GM19023 (cell line): ENCODE measurements around the gene UBE2L6.

ENCODE experiments used
- ATAC-seq: cut with Tn5 transposase; IDR thresholded peaks from one replicate; pipeline ENCODE4 v1.9.1; 2021; ENCODE audit warnings: mild to moderate bottlenecking, moderate library complexity; ENCODE audit not compliant: unreplicated experiment

The UBE2L6 gene

GRCh38 chr11:57567515-57568329 lies at the start of gene UBE2L6:
UBE2L6 (minus strand) TSS chr11:57567672; CDS start chr11:57567611, 61 bp downstream.
- ATAC-seq = peak; percentile 76

- no peak for ATAC-seq
These were observed 49.1 kb upstream of the UBE2L6 start for GRCh38 chr11:57616595-57616994.

- ATAC-seq = no peak
These were observed 47.8 kb upstream of the UBE2L6 start for GRCh38 chr11:57615308-57615707.

- ATAC-seq = no peak
These were observed 46.8 kb upstream of the UBE2L6 start for GRCh38 chr11:57614234-57614772.

- ATAC-seq = no peak
These were observed 42.7 kb upstream of the UBE2L6 start for GRCh38 chr11:57610170-57610569.

GRCh38 chr11:57605028-57605420 lies 37.6 kb upstream of the UBE2L6 start:
- no peak for ATAC-seq

GRCh38 chr11:57604296-57605027 lies 37.0 kb upstream of the UBE2L6 start:
- no peak for ATAC-seq

- no peak for ATAC-seq
These were observed 33.8 kb upstream of the UBE2L6 start for GRCh38 chr11:57601297-57601696.

- no peak for ATAC-seq
These were observed 31.9 kb upstream of the UBE2L6 start for GRCh38 chr11:57599381-57599780.

GRCh38 chr11:57598831-57599155 lies 31.3 kb upstream of the UBE2L6 start:
- ATAC-seq = no peak

- no peak for ATAC-seq
These were observed 30.7 kb upstream of the UBE2L6 start for GRCh38 chr11:57597916-57598830.

GRCh38 chr11:57597461-57597915 lies 30.0 kb upstream of the UBE2L6 start, which contains the start of gene SERPING1:
SERPING1 (plus strand) TSS chr11:57597685; CDS start chr11:57598271, 586 bp downstream.
- no peak for ATAC-seq

- no peak for ATAC-seq
These were observed 28.9 kb upstream of the UBE2L6 start for GRCh38 chr11:57596266-57596885.

GRCh38 chr11:57588046-57588710 lies 20.7 kb upstream of the UBE2L6 start:
- ATAC-seq = no peak

- no peak for ATAC-seq
These were observed 19.3 kb upstream of the UBE2L6 start for GRCh38 chr11:57586711-57587245.

GRCh38 chr11:57585301-57585700 lies 17.8 kb upstream of the UBE2L6 start:
- ATAC-seq = no peak

GRCh38 chr11:57584341-57584740 lies 16.9 kb upstream of the UBE2L6 start:
- ATAC-seq = no peak

GRCh38 chr11:57574061-57574460 lies 6.6 kb upstream of the UBE2L6 start:
- no peak for ATAC-seq

GRCh38 chr11:57571606-57572005 lies 4.1 kb upstream of the UBE2L6 start:
- ATAC-seq = no peak
